ENCODE results near the gene DRC3.

The DRC3 gene

DNA sequence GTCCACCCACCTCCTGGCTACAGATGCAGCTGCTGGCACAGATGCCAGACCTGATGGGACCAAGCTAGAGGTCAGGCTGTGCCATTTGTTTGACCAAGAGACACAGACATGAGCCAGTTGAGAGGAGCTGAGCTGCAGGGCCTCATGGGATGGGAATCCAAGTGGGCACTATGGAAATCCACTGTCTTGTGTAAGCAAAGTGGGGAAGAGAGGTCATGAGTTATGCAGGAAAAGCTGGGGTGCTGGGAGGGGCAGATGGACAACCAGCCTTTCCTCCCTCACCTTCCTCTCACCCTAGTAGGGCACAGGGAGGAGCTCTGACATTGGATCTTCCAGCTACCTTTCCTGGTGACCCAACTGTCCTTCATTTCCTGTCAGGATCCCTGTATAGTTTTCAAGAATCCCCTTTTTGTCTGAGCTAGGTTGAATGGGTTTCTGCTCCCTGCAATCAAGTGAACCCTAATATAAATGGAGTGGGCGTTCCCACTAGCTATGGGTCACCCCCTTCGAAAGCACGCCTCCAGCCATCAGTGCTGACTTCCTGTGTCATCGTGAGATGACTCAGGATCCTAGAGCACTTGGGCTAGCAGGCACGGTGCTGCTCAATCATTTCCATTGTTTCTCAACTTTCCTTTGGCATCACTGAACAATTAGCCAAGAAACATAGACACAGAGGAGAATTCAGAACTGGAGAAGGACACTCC is 52.7 kb downstream of the DRC3 start:
- DNase-seq (ENCODE audit: low spot score): no peak

GRCh38 chr17:18025945-18026776 is 53.5 kb downstream of the DRC3 start:
- DNase-seq (ENCODE audit: low spot score): no peak

GRCh38 chr17:18027280-18027679 is 54.6 kb downstream of the DRC3 start:
- DNase-seq (ENCODE audit: low spot score): no peak

- DNase-seq (ENCODE audit: low spot score): no peak
Measured at GRCh38 chr17:18028114-18028951, 55.7 kb downstream of the DRC3 start.

DNA sequence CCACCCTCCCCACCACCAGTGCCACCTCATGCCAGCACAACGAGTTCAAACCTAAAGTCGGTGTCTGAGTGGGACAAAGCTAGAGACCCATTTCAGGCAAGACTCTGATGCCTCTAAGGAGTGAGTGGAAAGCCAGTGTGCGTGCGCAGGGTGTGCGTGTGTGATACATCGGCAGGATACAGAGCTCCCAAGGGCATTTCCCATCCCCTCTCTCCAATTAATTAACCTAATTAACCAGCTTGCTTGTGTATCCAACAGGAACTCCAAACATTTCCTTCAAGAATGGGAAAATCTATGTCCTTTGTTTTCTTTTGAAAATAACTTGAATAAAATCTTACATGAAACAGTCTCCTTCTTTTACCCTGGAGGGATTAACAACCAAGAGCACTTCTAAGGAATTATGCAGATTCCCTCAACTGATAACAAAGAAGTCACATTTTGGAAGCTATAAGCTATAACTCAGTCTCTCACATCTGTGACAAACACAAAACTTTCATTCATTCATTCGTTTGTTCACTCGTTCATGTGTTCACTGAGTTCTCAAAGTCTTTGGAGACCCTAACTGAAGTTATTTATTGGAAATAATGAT is 56.4 kb downstream of the DRC3 start:
- no peak for DNase-seq (ENCODE audit: low spot score)

DNA sequence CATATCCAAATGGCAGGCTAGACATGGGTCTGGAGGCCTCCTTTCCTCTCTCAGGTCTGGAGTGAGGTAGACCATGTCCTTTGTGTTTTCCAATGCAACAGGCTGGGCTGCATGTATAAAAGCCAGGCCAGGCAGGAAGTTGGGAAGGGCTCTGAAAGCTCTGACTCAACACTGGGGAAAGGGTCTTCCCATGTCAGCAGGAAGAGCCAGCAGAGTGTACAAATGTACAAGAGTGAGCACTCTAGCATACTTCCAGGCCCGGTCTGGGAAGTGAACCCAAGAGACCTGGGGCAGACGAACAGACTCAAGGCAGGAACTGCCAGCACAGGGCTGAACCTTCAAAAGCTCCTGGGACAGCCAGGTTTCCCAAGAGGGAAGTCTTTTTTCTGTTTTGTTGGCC is 59.3 kb downstream of the DRC3 start:
- no peak for DNase-seq (ENCODE audit: low spot score)

- DNase-seq (ENCODE audit: low spot score): peak; percentile 79
Measured at GRCh38 chr17:18033442-18034099, 60.9 kb downstream of the DRC3 start.

GRCh38 chr17:18035704-18036103 is 63.0 kb downstream of the DRC3 start:
- DNase-seq (ENCODE audit: low spot score): peak; percentile 41

DNA sequence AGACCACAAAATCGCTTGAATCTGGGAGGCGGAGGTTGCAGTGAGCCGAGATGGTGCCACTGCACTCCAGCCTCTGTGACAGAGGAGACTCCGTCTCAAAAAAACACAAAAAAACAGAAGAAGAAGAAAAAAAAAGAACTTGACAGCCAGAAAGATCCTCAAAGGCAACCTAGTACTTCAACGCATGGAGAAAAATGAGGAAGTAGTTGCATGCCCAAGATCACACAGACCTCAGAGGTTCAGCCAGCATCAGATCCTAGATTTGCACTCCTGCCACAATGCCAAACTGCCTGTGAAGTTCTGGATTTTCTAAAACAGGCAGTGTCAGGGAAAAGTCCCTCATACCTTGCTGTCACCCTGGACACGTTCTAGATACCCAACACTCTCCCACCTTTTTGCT is 64.8 kb downstream of the DRC3 start:
- DNase-seq (ENCODE audit: low spot score): no peak

DNA sequence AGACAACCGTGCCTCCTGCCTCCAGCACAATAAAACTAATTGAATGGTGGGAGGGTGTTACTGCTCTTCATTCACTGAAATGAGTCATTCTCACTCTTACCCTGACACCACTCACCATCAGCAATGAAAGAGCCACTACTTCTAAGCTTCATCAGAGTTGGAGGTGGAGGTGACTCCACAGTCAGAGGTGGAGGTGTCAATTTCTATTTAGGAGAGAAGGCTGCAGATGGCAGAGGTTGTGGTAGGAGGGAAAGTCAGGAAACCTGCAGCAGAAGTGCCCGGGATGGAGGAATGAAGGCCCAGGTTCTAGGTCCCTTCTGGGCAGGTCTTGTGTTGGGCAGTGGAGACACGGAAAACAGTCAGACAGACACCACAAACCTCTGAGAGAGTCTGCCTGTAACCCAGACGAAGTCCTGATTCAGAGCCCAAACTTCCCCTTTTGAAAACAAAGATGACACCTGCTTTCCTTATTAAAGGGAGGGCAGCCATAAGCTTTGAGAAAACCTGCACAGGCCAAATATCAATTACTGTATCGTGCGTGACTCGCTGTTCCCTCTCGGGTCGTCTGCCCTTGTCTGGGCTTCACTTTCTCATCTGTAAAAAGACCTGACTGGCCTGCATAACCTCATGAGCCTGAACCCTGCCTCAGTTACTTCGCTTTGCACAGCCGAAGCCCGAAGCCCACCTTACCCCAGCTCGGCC is 65.6 kb downstream of the DRC3 start:
- DNase-seq (ENCODE audit: low spot score): no peak

GRCh38 chr17:18038861-18039534 is 66.3 kb downstream of the DRC3 start, which contains the start of the genes ATPAF2 and GID4:
TSS of gene ATPAF2 (minus strand) at chr17:18039168. CDS start at chr17:18039013, 155 bp downstream.
TSS of gene GID4 (plus strand) at chr17:18039408. CDS start at chr17:18039465, 57 bp downstream.
- peak; percentile 99 for DNase-seq (ENCODE audit: low spot score)

DNA sequence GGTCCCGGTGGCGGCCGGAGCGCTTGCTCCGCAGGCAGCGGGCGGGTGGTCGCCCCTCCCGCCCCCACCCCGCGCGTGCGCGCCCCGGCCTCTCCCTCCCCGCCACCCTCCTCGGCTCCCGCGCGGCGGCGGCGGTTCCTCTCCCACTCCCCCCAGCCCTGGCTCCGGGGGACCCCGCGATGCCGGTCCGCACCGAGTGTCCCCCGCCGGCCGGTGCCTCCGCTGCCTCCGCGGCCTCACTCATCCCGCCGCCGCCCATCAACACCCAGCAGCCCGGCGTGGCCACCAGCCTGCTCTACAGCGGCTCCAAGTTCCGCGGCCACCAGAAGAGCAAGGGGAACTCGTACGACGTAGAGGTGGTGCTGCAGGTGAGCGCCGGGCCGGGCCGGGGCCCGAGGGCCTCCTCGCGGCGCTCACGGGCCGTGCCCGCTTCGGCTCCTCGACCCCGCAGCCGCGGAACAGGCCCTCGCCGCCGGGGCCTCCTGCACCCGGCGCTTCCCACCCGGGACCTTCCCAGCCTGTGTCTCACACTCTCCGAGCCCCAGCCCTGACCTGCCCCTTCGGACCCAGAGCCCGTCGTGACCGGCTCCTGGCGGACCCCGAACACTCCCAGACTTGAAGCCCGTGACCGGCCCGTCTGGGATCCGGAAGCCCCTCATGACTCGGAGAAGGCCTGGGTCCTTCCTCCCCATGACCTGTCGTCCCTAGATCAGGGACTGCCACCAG is 67.0 kb downstream of the DRC3 start:
- peak; percentile 65 for DNase-seq (ENCODE audit: low spot score)

DNA sequence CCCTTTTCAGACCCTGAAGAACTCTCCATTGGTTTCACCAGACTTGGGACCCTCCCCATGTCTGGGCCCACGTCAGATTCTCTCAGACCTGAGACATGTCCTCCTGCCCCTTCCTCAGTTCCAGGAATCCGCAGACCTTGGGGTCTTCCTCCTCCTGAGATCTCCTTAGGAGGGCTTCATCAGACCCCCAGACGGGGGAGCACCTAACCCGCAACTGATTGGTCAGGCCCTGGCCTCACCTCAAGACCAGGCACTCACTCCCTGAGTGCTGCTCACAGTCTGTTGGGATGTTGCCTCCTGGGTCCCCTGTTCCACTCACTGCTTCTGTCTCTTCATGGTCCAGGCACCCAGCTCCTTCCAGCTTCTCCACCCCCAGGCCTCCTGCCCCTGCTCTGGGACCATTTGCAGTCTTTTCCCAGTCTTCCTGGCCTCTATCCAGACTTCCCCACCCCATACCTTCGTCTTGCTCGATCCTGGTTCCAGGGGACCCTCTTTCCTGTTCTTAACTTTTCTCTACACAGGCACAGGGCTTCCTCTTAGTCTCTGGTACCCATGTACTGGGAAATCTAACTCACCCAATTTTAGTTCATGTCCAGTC is 67.7 kb downstream of the DRC3 start:
- DNase-seq (ENCODE audit: low spot score): peak; percentile 16

DNA sequence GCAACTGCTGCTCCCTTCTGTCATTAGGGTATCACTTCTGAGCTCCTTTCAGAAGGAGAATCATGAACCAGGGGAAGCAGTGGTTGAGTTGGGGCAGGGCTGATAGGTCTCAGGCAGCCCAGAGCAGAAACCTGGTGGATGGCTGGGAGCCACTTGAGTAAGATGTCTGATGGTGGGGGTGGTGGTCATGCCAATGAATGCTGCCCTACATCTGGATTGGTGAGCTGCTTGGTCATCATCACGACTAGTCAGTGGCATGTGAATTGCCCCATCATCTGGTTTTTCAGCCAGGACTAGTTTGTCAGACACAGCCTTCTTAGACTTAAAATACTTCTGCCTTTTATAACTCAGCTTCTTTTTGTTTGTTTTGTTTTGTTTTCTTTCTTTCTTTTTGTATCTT is 69.1 kb downstream of the DRC3 start:
- DNase-seq (ENCODE audit: low spot score): peak; percentile 26

- DNase-seq (ENCODE audit: low spot score): peak; percentile 48
Measured at GRCh38 chr17:18042983-18043382, 70.3 kb downstream of the DRC3 start.

GRCh38 chr17:18043491-18043890 is 70.8 kb downstream of the DRC3 start:
- peak; percentile 31 for DNase-seq (ENCODE audit: low spot score)

DNA sequence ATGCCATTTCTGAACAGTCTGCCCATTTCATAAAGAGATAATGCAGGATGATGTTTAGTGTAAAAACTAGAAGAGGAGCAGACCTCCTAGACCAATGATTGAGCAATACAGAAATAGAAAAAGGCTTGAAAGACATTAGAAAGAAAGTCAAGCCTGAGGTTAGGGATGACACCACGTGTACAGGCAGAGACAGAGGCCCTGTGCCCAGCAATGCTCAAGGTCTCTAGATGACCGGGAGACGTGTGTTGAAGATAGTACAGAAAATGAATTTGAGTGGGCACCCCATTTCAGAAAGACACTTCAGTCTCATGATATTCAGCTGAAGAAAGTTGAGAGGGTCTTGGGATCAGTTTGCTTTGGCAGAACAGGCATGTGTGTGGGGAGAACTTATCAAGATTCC is 71.9 kb downstream of the DRC3 start:
- no peak for DNase-seq (ENCODE audit: low spot score)

- DNase-seq (ENCODE audit: low spot score): no peak
Measured at GRCh38 chr17:18045691-18046350, 73.2 kb downstream of the DRC3 start.

DNA sequence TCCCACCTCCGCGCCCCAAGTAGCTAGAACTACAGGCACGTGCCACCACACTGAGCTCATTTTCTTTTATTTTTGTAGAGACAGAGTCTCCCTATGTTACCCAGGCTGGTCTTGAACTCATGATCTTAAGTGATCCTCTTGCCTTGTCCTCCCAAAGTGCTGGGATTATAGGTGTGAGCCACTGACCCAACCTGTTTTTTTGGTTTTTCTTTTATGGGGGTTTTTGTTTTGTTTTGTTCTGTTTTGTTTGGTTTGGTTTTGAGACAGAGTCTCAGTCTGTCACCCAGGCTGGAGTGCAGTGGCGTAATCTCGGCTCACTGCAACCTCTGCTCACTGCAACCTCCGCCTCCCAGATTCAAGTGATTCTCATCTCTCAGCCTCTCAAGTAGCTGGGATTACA is 82.9 kb downstream of the DRC3 start:
- no peak for DNase-seq (ENCODE audit: low spot score)
